Measurements from ENCODE around the gene KCNQ4.

DNA sequence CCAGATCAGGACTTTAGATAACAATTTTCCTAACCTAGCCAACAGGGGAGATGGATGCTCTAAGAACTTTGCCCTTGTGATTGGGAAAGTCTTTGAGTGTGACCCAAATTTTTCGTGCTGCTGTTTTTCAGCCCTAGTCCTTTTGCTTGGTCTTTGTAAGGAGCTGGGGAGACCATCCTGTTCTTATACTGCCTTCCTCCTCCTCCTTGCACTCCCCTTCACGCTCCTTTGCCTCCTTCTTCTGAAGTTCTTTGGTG is 5.7 kb downstream of the KCNQ4 start:
- TF ChIP-seq ZNF274 (IDR thresholded peaks at IDR 0.05; ENCODE audit: low read depth, low read length) (no peak), YY1 (IDR thresholded peaks at IDR 0.05; ENCODE audit: insufficient read depth, insufficient read length) (no peak)

Measured in NT2/D1 (cell line).